Measurements from ENCODE around the gene RALB.
"Not testable (repeated sequence)": the region's sequence is repeated elsewhere in the genome, so short reads cannot be mapped to it uniquely, and the experiment has no call there.

DNA sequence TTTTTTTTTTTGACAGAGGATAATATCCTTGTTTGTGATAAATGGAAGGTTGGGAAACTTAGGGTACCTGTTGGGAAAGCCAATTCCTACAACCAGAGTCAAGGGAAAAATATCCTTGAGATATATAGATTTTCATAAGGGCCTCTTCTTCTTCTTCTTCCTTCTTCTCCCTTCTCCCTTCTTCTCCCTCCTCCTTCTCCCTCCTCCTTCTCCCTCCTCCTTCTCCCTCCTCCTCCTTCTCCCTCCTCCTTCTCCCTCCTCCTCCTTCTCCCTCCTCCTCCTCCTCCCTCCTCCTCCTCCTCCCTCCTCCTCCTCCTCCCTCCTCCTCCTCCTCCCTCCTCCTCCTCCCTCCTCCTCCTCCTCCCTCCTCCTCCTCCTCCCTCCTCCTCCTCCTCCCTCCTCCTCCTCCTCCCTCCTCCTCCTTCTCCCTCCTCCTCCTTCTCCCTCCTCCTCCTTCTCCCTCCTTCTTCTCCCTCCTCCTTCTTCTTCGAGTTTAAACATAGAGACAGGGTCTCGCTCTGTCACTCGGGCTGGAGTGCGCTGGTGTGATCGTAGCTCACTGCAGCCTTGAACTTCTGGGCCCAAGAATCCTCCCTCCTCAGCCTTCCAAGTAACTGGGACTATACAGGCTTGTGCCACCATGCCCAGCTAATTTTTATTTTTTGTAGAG is 68.4 kb downstream of the RALB start:
- TF ChIP-seq CTCF (IDR thresholded peaks at IDR 0.05); ZFX (IDR thresholded peaks at IDR 0.05; ENCODE audit: borderline replicate concordance): not testable (repeated sequence)
